ENCODE results near the gene SNX20.

SNX20 gene

DNA sequence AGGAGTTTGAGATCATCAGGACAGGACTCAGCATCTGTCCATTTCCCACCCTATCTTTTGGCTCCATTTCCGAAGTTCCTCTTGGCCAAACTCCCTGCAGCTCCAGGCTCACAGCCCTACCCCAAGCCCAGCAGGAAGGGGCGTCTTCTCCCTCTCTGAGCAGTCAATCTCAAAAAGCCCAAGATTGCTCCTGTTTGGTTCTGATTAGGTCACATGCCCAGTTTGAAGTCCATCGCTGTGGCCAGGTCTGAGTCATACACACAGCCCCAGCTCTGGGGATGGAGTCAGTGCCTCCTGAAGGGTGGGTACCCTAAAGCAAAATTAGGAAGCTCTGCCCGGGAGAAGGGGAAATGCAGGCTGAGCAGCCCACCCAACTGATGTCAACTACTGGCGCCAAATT is 23.9 kb downstream of the SNX20 start:
- ATAC-seq (no peak), DNase-seq (no peak)

DNA sequence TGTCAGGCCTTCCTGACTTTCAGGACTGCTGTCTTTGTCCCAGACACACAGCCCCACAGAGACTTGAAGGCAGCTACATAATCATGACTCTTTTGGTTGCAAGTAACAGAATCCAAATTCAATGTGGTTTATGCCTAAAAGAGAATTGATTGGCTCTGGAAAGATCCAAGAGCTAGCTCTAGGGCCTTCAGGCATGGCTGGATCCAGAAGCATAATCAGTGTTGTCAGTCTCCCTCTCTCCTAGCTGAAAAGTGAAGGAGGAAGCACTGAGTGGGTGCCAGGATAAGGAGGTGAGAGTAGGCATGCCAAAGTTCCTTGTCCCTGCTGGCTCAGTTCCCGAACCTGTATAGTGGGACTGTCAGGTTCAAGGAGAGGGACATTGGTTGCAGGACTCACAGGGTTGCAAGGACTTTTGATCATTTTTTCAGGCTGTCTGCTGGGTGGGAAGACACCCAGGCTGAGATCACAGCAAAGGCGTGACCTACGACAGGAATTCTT is 25.5 kb downstream of the SNX20 start:
- no peak for DNase-seq

DNA sequence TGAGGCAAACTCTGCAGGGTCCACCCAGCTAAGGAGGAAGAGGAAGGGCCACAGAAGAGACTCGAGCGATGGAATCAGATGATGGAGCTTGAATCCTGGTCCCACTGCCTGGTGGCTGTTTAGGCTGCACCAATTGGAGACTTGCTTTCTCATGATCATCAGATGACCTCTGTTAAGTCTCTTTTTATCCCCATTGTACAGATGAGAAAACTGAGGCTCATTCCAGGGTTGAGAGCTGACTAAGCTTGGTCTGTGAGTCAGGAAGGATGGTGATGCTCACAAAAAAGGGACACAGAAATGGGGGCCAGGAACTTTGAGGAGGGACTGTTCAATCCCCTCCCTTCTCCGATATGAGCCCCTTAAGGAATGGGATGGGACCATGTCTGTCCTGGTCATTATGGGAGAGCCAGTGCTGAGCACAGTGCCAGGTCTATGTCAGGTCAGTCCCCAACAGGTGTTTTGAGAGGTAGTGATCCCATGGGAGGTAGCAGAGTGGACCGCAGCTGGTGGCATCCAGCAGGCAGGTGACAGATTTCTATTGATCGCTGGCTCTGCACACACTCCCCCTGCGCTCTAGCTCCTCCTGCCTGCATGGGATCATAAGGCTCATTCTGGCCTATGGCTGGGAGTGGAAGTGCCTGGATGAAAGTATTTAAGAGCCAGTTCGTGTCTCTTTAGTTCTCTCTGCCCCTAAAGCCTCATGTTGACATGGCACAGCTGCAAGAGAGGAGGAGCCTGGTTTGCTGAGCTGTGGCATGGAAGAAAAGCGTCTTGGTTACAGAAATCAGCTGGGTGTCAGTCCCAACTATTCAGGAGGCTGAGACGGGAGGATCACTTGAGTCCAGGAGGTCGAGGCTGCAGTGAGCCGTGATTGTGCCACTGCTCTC is 27.2 kb downstream of the SNX20 start:
- DNase-seq (no peak), ATAC-seq (no peak)

More for the DNA sequence above, 25.5 kb downstream of the SNX20 start:
- no peak for ATAC-seq

DNA sequence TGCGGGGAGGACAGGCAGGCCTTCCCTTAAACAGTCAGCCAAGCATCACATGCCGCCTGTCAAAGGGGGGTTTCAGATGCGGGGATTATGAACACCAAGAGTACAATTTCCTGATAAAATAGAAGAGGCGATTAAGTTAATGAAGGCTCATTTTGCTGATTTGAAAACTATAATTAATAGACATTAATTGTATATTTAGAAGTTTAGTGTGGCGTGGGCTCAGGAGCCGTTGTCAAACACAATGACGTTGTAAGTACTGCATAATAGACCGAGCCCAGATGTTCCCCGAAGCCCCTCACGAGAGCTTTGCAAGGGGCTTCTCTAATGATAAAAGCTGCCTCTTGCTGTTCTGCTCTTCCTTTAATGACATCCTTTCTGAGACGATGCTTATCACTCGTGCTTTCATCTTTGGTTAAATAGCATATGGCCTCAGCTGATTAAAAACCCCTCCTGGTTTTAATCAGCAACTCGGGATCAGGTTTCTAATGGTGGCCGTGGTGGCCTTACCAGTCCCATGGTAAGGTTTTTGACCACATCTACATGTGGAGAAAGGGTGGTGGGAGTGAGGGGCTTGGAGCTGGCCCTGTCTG is 28.2 kb downstream of the SNX20 start:
- no peak for DNase-seq
- ATAC-seq, result no peak

DNA sequence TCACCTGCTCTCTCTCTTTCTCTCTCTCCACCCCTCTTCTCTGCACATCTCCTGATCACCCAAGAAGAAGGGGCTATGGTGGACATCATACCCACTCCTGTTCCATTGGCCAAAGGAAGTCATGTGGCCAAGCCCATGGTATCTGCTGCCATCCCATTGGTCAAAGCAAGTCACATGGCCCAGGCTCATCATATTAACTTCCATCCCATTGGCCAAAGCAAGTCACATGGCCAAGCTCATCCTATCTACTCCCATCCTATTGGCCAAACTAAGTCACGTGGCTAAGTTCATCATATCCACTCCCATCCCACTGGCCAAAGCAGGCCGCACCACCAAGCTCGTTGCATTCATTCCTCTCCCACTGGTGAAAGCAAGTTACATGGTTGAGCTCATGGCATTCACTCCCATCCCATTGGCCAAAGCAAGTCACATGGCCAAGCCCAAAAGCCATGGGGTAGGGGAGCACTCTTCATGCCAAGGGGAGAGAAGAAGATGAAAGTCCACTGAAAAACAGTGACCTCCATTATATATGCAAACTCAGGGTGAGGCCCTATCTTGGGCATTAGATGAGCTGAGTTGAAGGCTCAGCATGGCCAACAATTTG is 29.2 kb downstream of the SNX20 start:
- ATAC-seq (no peak), DNase-seq (no peak)

DNA sequence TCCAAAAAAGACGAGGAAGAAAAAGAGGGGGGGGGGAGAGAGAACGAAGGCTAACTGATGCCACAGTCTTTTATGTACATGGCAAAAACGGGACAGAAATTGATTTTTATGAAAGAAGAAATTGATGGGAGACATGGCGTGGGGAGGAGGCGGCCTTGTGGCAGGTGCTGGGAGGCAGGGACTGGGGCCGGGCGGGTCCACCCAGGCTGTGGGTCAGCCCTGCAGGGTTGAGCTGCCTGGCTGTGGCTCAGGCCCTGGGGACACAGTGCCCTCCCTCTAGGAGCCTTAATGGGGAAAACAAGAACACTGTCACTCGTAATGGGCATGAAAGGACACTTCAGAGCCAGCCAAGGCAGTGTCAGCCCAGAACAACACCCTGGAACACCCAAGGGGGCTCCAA is 34.8 kb downstream of the SNX20 start:
- ATAC-seq (no peak), DNase-seq (no peak)

DNA sequence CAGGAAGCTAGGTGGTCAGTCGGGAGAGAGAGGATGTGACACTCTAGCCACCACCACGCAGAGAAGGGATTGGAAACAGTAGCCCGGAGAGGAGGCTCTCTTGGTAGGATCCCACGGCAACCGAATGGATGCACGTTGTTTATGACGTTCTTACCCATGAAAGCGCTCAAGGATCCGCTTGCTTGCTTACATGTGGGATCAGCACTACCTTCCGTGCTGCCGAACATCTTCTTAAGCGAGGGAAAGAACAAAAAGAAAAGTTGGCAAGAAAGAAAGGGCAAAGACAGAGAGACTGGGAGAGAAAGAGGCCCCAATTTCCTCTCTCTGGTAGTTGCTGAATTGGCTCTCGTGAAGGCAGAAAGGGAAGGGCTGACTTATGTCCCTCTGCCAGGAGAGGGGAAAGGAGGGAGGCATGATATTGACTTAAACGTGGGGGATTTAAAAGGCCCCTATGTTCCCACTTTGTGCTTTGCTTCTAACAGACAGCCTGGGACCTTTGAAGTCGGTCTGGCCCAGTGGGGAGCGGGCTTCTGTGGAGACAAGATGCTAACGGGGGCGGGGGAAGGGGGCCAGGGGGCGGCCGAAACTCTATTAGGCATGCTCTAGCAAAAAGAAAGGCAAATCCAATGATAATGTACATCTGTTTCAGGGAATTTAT is 35.4 kb downstream of the SNX20 start:
- ATAC-seq, result no peak
- DNase-seq, result no peak

DNA sequence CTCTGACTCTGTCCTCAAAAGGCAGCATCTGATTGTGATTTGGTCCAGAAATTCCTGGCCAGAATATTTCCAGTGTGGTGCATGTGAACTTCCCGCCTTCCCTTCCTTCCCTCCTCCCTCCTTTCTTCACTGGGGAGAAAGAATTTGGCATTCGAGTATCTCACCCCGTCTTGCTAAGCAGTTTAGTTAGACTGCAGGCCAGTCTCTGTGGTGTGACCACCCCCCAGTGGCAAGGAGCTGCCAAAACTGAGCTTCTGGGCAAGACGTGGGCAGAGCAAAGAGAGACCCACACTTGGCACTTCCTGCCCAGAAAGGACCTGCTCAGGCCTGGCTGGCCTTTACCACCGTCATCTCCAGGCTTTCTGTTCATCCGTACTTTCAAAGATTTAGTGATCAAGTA is 36.4 kb downstream of the SNX20 start:
- DNase-seq (peak; percentile 31), ATAC-seq (peak; percentile 58)

DNA sequence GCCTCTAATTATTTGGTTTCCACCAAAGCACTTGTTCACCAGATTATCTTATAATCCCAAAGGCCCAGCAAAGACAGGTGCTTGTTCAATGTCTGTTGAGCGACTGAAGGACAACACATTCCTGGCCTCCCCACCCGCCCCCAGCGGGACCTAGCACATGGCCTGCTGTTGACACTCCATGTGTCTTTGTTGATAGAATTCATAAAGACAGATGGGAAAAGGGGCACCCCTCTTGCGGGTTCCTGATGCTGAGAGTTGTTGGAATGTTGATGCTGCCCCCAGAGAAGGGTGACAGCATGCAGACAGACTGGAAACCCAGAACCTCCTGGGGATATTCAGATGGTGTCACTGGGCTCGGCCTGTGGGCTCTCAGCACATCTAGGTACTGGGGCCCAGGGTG is 36.9 kb downstream of the SNX20 start:
- DNase-seq, result no peak
- ATAC-seq, result no peak

DNA sequence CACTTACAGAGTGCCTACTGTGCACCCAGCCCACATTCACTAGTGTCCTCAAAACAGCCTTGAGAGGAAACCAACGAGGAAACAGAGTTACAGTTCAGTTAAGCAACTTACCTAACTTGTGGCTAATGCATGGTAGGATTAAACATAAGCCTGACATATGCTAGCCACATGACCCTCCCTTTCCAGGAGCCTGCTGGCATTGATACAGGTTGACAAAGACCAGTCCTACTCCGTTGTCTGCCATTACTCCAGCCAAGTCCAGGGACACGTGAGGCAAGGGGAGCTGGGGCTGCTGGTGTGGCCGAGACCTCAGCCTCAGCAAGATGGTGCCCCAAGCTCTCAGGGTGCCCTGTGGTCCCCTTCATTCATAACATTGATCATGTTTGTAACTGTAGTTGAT is 37.9 kb downstream of the SNX20 start:
- ATAC-seq (no peak), DNase-seq (no peak)

DNA sequence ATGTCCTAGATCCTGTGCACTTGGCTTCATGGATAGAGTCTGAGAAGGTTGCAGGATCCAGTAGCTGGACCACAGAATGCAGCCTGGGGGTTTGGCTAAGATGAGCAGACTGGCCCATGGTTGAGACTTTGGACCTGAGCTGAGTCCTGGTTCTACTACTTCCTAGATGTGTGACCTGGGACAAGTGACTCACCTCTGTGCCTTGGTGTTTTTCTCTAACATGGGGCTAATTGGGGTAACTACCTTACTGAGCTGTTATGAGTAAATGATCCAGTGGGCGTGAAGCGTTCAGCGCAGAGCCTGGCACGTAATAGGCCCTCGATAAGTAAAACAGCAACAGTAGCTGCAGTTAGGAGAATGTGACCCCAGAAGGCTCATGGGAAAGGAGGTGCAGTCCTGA is 38.8 kb downstream of the SNX20 start:
- DNase-seq (no peak), ATAC-seq (peak; percentile 29)

DNA sequence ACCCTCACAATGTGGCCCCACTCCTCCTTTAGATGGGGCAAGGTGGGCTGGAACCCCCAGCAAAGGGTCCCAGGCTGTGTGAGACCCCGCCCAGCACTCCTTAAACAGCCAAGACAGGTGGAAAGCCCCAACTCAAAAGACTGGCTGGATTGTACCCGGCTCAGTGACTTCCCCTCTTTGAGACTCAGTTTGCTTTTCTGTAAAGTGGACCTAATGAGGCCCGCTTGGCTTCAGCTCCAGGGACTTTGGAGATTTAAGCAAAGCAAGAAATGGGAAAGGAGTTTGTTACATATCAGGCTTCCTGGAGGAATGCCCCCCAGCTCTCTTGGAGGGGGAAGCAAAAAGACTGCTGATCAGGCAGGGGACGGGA is 39.3 kb downstream of the SNX20 start:
- DNase-seq, result no peak
- no peak for ATAC-seq

DNA sequence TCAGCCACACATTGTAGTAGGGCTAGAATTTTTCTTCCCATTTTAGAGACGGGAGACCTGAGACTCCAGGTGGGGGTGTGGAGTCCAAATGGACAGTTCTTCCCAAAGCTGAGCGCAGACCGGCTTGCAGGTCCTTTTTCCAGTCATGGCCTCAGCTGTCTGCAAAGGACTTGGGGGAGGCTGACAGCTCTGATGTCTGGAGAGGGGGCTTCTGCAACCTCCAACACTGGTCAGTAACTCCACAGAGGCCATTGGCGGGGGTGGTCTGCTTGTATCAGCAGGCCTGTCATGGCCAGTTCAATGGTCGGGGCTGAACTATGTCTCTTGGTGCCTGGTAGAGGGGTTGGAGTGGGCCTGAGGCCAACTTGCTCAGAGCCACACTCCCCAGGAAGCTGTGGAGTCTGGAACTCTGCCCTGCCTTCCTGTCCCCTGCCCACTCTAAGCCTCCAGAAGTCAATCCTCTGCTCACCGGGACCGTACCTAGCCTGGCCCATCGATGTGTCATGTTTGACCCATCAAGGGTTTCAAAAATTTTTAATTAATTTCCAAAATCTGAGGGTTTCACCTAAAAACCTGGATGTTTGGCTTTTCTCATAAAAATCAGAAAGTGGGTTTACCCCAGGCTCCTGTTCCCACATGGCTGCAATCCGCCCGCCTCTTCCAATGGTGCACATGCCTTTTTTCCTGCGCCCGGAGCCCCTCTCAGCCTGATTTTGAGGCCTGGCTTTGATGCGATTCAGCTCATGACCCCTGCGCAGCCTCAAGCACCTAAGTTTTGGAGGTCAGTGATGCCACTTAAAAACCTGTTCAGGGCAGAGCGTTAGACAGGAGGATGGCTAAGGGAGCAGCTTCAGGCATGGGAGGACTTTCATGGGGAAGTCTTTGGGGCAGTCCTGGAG is 39.9 kb downstream of the SNX20 start:
- ATAC-seq, result no peak

DNA sequence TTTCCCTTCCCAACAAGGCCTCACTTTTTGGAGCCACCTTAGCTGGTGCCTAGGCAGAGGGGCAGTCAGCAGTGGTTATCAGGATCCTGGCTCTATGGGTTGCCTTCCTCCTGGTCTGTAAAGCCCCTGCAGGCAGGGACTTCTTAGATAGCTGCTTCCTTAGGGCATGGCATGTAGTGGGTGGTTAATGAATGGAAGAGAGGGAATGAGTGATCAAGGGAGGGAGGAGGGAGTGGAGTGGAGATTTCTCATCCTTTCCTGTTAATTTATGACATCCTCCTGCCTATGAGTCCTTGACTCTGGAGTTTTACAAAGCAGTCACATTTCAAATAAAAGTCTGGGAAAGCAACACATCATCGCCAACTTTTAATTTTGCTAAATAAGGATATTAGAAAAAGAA is 40.7 kb downstream of the SNX20 start:
- ATAC-seq (no peak), DNase-seq (no peak)

More for the DNA sequence above, 39.9 kb downstream of the SNX20 start:
- no peak for DNase-seq

DNA sequence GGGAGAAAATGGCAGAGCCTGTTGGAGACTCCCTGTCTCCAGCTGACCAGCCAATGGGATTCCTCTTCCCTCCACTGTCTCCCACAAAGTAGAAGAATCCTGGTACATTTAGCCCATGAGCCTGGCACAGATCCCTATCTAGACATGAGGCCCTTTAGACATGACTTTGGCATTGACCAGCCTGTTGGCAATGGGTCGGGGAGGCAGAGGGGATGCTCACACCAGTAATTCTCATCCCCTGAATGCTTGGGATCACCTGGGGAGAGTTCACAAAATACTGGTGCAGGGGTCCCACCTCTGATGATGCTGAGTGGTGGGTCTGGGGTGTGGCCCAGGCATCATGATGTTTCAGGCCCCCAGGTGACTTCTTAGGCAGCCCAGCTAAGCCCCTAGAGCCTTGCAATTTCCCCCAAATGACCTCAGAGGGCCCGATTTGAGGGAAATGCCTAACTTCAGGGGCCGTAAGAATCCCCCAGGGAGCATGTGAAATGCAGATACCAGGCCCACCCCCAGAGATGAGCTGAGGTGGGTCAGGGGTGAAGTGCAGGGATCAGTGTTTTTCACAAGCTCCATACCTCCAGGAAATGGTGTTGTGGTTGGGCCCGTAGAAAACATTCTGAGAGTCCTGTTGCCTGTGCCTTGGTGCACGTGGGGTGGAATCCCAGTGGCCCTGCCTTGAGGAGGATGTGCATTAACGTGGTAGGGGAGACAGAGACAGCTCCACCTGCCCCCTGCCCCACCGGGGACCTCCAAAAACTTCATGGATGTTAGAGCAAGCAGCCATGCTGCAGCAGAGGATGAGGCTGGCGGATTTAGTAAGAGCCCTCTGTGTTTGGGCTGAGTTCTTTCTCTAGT is 42.1 kb downstream of the SNX20 start:
- no peak for DNase-seq
- no peak for ATAC-seq

DNA sequence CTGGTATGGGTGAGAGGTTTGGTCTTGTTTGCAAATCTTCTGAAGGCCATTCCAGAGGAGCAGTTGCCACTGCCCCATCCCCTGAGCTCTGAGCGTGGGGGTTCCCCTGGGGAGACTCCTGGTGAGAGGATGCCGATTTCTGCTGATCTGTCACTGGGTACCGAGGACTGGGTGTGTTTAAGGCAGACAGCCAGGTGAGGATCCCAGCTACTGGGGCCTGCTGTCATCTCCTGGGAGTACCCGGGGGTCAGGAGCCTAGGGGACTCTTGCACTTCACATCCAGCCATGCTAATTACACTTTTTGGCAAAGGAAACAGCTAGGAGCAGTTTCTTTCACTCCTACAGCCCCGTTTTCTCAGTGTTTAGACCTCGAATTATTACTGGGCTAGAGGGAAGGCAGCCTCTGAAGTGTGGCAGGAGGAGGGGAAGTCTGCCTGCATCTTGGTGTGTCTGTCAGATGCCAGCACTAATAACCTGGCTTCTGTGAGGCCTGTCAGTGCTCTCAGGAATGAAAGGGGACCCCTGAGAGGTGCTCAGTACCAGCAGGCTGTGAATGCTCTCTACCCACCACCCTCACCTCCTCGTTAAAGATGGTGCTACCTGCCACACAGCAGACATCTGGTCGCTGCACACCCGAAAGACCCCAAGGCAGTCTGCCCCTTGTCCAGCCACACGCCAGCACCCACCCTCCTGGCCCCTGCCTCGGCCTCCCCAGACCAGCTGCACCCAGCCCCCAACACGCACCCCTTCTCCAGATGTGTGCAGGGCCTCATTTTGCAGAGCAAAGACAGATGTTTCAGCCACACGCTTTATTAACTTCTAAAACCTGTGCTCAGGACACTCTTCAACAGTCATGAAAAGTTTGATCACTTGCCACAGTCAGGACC is 43.2 kb downstream of the SNX20 start:
- ATAC-seq (no peak), DNase-seq (no peak)

DNA sequence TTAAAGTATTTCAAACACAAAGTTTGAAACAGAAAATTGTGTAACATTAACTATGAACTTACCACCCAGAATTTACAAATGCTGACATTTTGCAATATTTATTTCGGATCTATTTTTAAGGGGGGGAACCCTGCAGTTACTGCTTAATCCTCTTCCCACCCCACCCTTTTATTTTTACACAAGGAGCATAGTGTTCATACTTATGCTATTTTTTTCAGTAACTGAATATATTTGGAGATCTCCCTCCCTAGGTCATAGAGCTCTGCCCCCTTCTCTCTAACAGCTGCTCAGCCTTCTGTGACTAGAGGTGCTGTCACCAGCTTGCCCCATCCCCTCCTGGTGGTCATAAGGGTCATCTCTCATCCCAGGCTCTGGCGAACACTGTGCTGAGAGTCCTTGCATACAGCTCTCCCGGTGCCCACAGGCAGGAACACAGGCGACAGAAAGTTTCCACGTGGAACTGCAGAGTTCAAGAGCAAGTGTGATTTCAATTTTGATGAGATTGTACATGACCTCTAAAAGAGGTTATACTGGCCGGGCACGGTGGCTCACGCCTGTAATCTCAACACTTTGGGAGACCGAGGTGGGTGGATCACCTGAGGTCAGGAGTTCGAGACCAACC is 44.2 kb downstream of the SNX20 start:
- DNase-seq, result no peak
- no peak for ATAC-seq

DNA sequence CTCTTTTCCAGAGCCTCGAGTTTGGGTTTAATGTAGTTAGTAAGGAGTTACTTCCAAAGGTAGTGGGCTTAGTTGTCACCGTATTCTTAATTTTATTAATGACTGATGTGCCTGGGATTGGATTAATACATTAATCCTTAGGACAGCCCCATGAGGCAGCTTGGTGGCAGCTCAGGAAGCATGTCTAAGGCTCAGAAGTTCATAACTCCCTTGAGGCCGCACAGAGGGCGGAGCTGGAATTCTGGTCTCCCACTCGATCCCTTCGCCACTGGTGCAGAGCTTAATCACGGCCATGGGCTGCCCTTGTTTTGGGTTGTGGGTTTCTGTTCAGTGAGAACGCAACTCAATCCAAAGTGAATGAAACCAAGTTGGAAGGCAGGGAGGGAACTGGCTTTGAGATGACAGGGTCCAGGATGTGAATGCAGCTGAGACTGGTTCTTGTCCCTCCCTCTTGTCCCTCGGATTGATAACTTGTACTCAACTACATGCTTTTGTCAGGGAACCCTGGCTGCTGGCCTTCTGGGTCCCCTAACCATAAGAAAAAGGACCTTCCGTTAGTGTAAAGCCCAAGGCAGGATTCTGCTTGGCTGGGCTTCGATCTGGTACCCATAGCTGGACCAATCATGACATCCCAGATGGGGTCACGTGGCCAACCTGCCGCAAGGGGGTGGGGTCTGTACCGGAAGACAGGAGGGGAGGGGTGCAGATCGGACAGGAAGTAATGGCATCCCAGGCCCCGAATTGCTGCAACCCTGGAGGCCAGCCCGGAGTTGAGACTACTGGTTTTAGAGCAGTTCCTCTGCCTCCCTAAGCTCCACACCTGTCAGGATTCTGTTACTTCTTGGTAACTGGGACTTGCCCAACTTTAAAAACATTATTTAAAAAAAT is 45.4 kb downstream of the SNX20 start:
- peak; percentile 70 for ATAC-seq
- peak; percentile 27 for DNase-seq

All from stimulated activated naive CD8-positive, alpha-beta T cell treated with anti-CD3 and anti-CD28 coated beads, Interleukin-15, Interleukin-2, amounts not matched to agents 100 U/mL and 50 U/mL, for 24 hours (primary cell).